GM12874 (cell line): ENCODE measurements around the gene SUCLG2.

Experiments used
- TF ChIP-seq, protein P1 (sequence below): IDR thresholded peaks from 2 replicates; pipeline ENCODE4 v1.5.1; 2011; ENCODE audit warnings: low read depth, mild to moderate bottlenecking, control low read depth, low read length, moderate library complexity; ENCODE audit not compliant: insufficient read depth

SUCLG2 gene

DNA sequence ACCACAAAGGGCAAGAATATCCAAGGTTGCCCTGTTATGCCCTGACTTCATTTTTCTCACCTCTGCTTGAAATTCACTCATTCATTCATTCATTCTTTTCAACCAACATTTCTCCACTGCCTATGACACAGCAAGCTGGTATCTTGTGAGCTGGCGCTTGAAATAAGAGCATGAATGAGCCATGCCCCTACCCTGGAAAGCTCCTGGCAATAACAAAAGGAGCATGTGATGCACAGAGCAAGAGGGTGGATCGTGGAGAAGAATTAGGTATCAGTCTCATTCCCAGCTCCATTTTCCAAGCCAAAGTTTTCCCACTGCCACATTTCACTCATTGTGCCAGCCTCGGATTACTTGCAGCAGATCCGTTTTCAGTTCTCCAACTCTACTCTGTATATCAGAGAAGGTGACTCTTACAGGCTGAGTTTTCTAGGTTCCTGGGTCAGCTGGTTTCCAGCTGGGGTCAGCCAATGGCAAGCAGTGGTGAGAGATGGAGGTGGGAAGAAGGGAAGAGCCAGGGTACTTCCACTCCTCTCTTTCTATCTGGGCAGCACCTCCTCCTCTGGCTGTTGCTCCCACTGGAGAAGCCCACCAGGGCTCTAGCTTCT, 144.8 kb downstream of the SUCLG2 start:
- TF ChIP-seq, protein P1, sequence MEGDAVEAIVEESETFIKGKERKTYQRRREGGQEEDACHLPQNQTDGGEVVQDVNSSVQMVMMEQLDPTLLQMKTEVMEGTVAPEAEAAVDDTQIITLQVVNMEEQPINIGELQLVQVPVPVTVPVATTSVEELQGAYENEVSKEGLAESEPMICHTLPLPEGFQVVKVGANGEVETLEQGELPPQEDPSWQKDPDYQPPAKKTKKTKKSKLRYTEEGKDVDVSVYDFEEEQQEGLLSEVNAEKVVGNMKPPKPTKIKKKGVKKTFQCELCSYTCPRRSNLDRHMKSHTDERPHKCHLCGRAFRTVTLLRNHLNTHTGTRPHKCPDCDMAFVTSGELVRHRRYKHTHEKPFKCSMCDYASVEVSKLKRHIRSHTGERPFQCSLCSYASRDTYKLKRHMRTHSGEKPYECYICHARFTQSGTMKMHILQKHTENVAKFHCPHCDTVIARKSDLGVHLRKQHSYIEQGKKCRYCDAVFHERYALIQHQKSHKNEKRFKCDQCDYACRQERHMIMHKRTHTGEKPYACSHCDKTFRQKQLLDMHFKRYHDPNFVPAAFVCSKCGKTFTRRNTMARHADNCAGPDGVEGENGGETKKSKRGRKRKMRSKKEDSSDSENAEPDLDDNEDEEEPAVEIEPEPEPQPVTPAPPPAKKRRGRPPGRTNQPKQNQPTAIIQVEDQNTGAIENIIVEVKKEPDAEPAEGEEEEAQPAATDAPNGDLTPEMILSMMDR, result no peak

DNA sequence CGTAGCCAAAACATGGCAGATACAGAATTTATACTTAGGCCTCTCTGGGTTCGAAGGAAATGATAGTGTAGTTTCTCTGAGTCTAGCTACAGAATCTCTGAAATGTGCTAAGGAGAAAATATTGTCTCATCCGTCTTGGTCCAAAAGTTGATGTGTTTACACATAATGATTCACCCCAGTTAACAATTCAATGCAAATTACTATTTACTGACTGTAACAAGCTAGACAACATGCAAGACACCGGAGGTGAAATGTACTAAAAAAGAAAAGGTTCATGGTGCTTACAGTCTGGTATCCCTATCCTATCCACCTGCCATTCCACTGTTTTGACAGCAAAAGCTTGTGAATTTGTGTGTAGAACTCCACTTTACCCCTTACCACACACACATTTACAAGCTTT, 146.8 kb downstream of the SUCLG2 start:
- TF ChIP-seq, protein P1, result no peak

DNA sequence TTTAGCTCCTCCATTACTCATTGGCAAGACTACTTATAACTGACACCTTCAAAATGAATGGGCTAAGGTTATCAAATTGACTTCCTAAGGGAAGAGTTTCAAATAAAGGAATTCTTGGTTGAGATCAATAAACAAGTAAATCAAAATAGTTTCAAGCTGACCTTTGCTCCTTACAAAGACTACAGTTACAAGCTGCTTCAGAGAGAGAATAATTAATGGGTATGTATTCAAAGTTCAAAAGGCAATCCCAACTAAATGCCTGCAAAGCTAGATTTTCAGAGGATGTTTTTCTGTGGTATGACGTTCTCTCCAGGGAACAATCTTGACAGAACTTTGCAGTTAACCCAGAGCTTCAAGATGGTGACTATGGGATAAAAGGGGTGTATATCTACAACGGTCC, 153.7 kb downstream of the SUCLG2 start:
- TF ChIP-seq, protein P1, result no peak

DNA sequence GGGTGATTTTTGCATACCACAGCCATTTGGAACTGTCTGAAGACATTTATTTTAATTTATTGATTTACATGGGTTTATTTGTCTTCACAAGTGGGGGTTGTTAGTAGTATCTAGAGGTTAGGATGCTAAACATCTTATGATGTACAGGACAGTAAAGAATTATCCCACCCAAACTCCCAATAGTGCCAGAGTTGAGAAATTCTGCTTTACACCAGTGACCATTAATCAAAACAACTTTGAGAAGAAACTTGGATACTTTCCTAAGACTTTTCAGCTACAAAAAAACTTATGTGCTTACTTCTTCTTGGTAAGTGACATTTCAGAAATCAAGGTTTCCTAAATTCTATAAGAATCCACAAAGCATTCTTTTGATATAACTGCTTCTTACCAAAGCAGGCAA, 156.7 kb downstream of the SUCLG2 start:
- TF ChIP-seq, protein P1, result no peak

DNA sequence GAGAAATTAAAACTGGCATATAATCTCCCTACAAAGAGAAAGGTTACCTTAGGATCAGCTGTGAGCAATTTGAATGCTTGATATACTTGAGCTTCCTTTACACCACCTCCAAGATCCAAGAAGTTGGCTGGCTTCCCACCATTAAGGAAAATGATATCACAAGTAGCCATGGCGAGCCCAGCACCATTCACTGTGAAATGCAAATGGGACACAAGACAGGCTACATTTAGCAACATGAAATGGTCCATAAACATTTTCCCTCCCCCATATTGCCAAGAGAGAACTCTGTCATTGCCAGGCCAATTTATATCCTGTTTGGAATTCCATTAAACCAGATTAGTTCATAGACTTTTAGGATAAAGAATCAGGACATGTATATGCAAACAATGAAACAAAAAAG, 158.7 kb downstream of the SUCLG2 start:
- TF ChIP-seq, protein P1, result no peak

DNA sequence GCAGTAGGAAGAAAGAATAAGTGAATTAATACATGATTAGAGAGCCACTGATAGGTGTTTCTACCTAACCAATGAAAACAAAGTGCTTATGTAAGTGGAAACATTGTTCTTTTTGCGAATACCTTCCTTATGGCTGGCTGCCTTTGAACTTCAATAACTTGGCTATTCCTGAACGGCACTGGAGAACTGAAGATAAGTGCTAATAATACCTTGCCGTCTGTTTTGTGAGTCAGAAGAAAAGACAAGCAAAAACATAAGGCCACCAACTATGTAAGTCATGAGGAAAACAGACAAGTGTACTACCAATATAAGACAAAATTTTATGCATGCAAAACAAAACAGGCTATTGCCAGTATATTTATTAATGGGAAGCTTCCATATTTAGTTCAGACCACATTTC, 160.6 kb downstream of the SUCLG2 start:
- TF ChIP-seq, protein P1, result no peak

DNA sequence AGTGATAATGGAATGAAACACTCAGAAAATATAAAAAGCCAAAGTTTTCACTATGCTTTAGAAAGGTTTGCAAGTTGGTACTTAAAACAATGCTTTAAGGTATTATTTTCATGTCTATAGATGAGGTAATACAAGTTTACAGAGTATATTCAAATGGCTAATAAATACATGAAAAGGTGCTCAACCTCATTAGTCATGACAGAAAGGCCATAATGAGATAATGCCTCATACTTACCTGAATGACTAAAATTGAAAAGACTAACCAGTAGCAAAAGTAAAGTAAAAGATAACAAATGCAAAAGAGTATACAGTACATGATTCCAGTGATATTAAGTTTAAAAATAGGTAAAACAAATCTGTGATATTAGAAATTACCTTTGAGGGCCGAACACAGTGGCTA, 163.8 kb downstream of the SUCLG2 start:
- TF ChIP-seq, protein P1, result no peak
